ENCODE measurements around the gene CRYL1.

- TF ChIP-seq CTCF (IDR thresholded peaks at IDR 0.05; ENCODE audit: insufficient read depth, low read length): no peak
- TF ChIP-seq POLR2AphosphoS5 (IDR thresholded peaks at IDR 0.05; ENCODE audit: low read depth): no peak
- TF ChIP-seq, protein P1, sequence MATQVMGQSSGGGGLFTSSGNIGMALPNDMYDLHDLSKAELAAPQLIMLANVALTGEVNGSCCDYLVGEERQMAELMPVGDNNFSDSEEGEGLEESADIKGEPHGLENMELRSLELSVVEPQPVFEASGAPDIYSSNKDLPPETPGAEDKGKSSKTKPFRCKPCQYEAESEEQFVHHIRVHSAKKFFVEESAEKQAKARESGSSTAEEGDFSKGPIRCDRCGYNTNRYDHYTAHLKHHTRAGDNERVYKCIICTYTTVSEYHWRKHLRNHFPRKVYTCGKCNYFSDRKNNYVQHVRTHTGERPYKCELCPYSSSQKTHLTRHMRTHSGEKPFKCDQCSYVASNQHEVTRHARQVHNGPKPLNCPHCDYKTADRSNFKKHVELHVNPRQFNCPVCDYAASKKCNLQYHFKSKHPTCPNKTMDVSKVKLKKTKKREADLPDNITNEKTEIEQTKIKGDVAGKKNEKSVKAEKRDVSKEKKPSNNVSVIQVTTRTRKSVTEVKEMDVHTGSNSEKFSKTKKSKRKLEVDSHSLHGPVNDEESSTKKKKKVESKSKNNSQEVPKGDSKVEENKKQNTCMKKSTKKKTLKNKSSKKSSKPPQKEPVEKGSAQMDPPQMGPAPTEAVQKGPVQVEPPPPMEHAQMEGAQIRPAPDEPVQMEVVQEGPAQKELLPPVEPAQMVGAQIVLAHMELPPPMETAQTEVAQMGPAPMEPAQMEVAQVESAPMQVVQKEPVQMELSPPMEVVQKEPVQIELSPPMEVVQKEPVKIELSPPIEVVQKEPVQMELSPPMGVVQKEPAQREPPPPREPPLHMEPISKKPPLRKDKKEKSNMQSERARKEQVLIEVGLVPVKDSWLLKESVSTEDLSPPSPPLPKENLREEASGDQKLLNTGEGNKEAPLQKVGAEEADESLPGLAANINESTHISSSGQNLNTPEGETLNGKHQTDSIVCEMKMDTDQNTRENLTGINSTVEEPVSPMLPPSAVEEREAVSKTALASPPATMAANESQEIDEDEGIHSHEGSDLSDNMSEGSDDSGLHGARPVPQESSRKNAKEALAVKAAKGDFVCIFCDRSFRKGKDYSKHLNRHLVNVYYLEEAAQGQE (IDR thresholded peaks at IDR 0.05; ENCODE audit: insufficient replicate concordance, low read depth): no peak
Observed at GRCh38 chr13:20456737-20457136, 68.9 kb downstream of the CRYL1 start.
